HG03571 (cell line): ENCODE results near the gene DOCK7.

Source experiments
- ATAC-seq: cut with Tn5 transposase; IDR thresholded peaks from one replicate; pipeline ENCODE4 v1.9.1; 2021; ENCODE audit not compliant: unreplicated experiment

DOCK7 gene

GRCh38 chr1:62462370-62462769, 225.8 kb downstream of the DOCK7 start:
- ATAC-seq, result no peak

- no peak for ATAC-seq
Measured at GRCh38 chr1:62457955-62458354, 230.2 kb downstream of the DOCK7 start.

- no peak for ATAC-seq
Measured at GRCh38 chr1:62452951-62453350, 235.2 kb downstream of the DOCK7 start.

- ATAC-seq, result no peak
Measured at GRCh38 chr1:62450301-62450700, 237.9 kb downstream of the DOCK7 start.

- ATAC-seq, result no peak
Measured at GRCh38 chr1:62448221-62448933, 239.8 kb downstream of the DOCK7 start.

- no peak for ATAC-seq
Measured at GRCh38 chr1:62444701-62445100, 243.5 kb downstream of the DOCK7 start.

- ATAC-seq, result peak; percentile 33
Measured at GRCh38 chr1:62439652-62440371, 248.4 kb downstream of the DOCK7 start.

GRCh38 chr1:62438163-62438562, 250.0 kb downstream of the DOCK7 start:
- no peak for ATAC-seq

GRCh38 chr1:62437273-62437940, 250.8 kb downstream of the DOCK7 start:
- no peak for ATAC-seq

- ATAC-seq, result peak; percentile 75
Measured at GRCh38 chr1:62436466-62437272, 251.5 kb downstream of the DOCK7 start, which contains the start of gene USP1. USP1 (plus strand) TSS chr1:62437049; CDS start chr1:62439868, 2,819 bp downstream.

- peak; percentile 69 for ATAC-seq
Measured at GRCh38 chr1:62436039-62436465, 252.1 kb downstream of the DOCK7 start.

- ATAC-seq, result no peak
Measured at GRCh38 chr1:62435231-62436038, 252.8 kb downstream of the DOCK7 start.

- ATAC-seq, result no peak
Measured at GRCh38 chr1:62434618-62435001, 253.6 kb downstream of the DOCK7 start.

GRCh38 chr1:62433861-62434617, 254.1 kb downstream of the DOCK7 start:
- ATAC-seq, result no peak

GRCh38 chr1:62429581-62429980, 258.6 kb downstream of the DOCK7 start:
- ATAC-seq, result no peak

- no peak for ATAC-seq
Measured at GRCh38 chr1:62428351-62428750, 259.8 kb downstream of the DOCK7 start.

GRCh38 chr1:62426794-62427193, 261.4 kb downstream of the DOCK7 start:
- ATAC-seq, result no peak

- ATAC-seq, result no peak
Measured at GRCh38 chr1:62426237-62426636, 261.9 kb downstream of the DOCK7 start.

- ATAC-seq, result no peak
Measured at GRCh38 chr1:62425041-62425440, 263.1 kb downstream of the DOCK7 start.
